MM.1S (cell line): ENCODE results near the gene PPP1R9A.

Source experiments
- DNase-seq: peaks from one replicate; pipeline ENCODE4 v3.0.0-alpha.2; 2015
- H2AFZ ChIP-seq: fragments of 300-600 bp; sonication (generic); 2 replicates; pipeline ENCODE4 v1.6.0; 2016; ENCODE audit warnings: antibody characterized with exemption, low read length
- H3F3A ChIP-seq: fragments of 300-600 bp; sonication (generic); 2 replicates; pipeline ENCODE4 v1.6.1; 2016; ENCODE audit warnings: mild to moderate bottlenecking, antibody characterized with exemption, low read length, moderate library complexity, mixed read lengths; ENCODE audit not compliant: insufficient read depth
- H3K27ac ChIP-seq: fragments of 300-600 bp; sonication (generic); 2 replicates; pipeline ENCODE4 v1.5.1; 2016; ENCODE audit warnings: mild to moderate bottlenecking, low read length
- H3K27me3 ChIP-seq: fragments of 300-600 bp; sonication (generic); replicated peaks from 2 replicates; pipeline ENCODE4 v1.6.0; 2016; ENCODE audit warnings: low read length; ENCODE audit not compliant: insufficient read depth
- H3K36me3 ChIP-seq: fragments of 300-600 bp; sonication (generic); replicated peaks from 2 replicates; pipeline ENCODE4 v1.6.1; 2016; ENCODE audit warnings: mild to moderate bottlenecking, low read length, mixed read lengths; ENCODE audit not compliant: insufficient read depth
- H3K4me1 ChIP-seq: fragments of 300-600 bp; sonication (generic); 2 replicates; pipeline ENCODE4 v1.6.1; 2016; ENCODE audit warnings: low read length, mixed read lengths
- H3K4me2 ChIP-seq: fragments of 300-600 bp; sonication (generic); 2 replicates; pipeline ENCODE4 v1.6.0; 2016; ENCODE audit warnings: low read depth, low read length
- H3K4me3 ChIP-seq: fragments of 300-600 bp; sonication (generic); 2 replicates; pipeline ENCODE4 v1.5.1; 2016; ENCODE audit warnings: low read length, mixed read lengths
- H3K79me2 ChIP-seq: fragments of 300-600 bp; sonication (generic); 2 replicates; pipeline ENCODE4 v1.6.1; 2016; ENCODE audit warnings: mixed run types, low read length, mixed read lengths
- H3K9ac ChIP-seq: fragments of 300-600 bp; sonication (generic); 2 replicates; pipeline ENCODE4 v1.6.1; 2016; ENCODE audit warnings: low read length, mixed read lengths
- H3K9me2 ChIP-seq: fragments of 300-600 bp; sonication (generic); replicated peaks from 2 replicates; pipeline ENCODE4 v1.6.1; 2016; ENCODE audit warnings: mild to moderate bottlenecking, low read length, mixed read lengths; ENCODE audit not compliant: insufficient read depth
- H3K9me3 ChIP-seq: fragments of 300-600 bp; sonication (generic); replicated peaks from 2 replicates; pipeline ENCODE4 v1.6.1; 2016; ENCODE audit warnings: mild to moderate bottlenecking, low read length, mixed read lengths; ENCODE audit not compliant: insufficient read depth
- H4K20me1 ChIP-seq: fragments of 300-600 bp; sonication (generic); 2 replicates; pipeline ENCODE4 v1.6.1; 2016; ENCODE audit warnings: mild to moderate bottlenecking, low read length, moderate library complexity, mixed read lengths; ENCODE audit not compliant: insufficient read depth
- CTCF ChIP-seq: fragments of 300-600 bp; sonication (generic); IDR thresholded peaks from 2 replicates; pipeline ENCODE4 v1.5.1; 2016; ENCODE audit warnings: antibody characterized with exemption, low read length, mixed read lengths
- EZH2 ChIP-seq: fragments of 300-600 bp; sonication (generic); optimal IDR thresholded peaks from 2 replicates; pipeline ENCODE3; 2017; ENCODE audit warnings: low read depth, mild to moderate bottlenecking, antibody characterized with exemption, low read length, mixed read lengths
- EZH2phosphoT487 ChIP-seq: fragments of 300-600 bp; sonication (generic); IDR thresholded peaks from 2 replicates; pipeline ENCODE4 v1.6.1; 2018; ENCODE audit warnings: antibody characterized with exemption, low read length

PPP1R9A gene

GRCh38 chr7:94907811-94908322, 473 bp downstream of the PPP1R9A start:
- Histone ChIP-seq H3K9me3 (no peaks in the 10 kb centered on the region), H3K27me3 (no peaks in the 10 kb centered on the region), H3F3A (no peaks in the 10 kb centered on the region), H3K9me2 (no peaks in the 10 kb centered on the region), H3K4me1 (no peaks in the 10 kb centered on the region), H4K20me1 (no peaks in the 10 kb centered on the region), H3K9ac (peak overlapping the region; percentile 47; the same call in 1 of the 2 replicates), H3K27ac (no peak overlapping the region), H3K79me2 (no peaks in the 10 kb centered on the region), H2AFZ (peak overlapping the region; percentile 92), H3K36me3 (no peaks in the 10 kb centered on the region), H3K4me3 (peak overlapping the region; percentile 61), H3K4me2 (peak overlapping the region; percentile 81; the same call in 1 of the 2 replicates)
- DNase-seq, result peak; percentile 29
- no peak for TF ChIP-seq EZH2phosphoT487
- no peak for TF ChIP-seq CTCF
- no peak for TF ChIP-seq EZH2

- no peak for DNase-seq
- Histone ChIP-seq H2AFZ (peak overlapping the region; percentile 92), H3K4me1 (no peaks in the 10 kb centered on the region), H3K36me3 (no peaks in the 10 kb centered on the region), H3K27me3 (no peaks in the 10 kb centered on the region), H3K79me2 (no peaks in the 10 kb centered on the region), H3K9me3 (no peaks in the 10 kb centered on the region), H3F3A (no peaks in the 10 kb centered on the region), H3K27ac (no peak overlapping the region), H4K20me1 (no peaks in the 10 kb centered on the region), H3K9me2 (no peaks in the 10 kb centered on the region), H3K9ac (peak overlapping the region; percentile 47; the same call in 1 of the 2 replicates), H3K4me3 (peak overlapping the region; percentile 61), H3K4me2 (peak overlapping the region; percentile 81; the same call in 1 of the 2 replicates)
- TF ChIP-seq EZH2, result no peak
- TF ChIP-seq EZH2phosphoT487, result no peak
- no peak for TF ChIP-seq CTCF
These were observed 1.2 kb downstream of the PPP1R9A start for GRCh38 chr7:94908323-94909178.

GRCh38 chr7:94909179-94909466, 1.7 kb downstream of the PPP1R9A start:
- H3K4me3 ChIP-seq, result no peak overlapping the region

More at GRCh38 chr7:94909179-94909466, 1.7 kb downstream of the PPP1R9A start:
- peak overlapping the region; percentile 81; the same call in 1 of the 2 replicates for H3K4me2 ChIP-seq
- no peaks in the 10 kb centered on the region for H3F3A ChIP-seq
- no peak overlapping the region for H3K9ac ChIP-seq
- no peaks in the 10 kb centered on the region for H3K27me3 ChIP-seq
- no peak overlapping the region for H3K27ac ChIP-seq
- no peaks in the 10 kb centered on the region for H4K20me1 ChIP-seq
- no peak for TF ChIP-seq EZH2
- TF ChIP-seq CTCF, result no peak
- TF ChIP-seq EZH2phosphoT487, result no peak
- no peaks in the 10 kb centered on the region for H3K9me2 ChIP-seq
- no peak for DNase-seq
- H3K36me3 ChIP-seq, result no peaks in the 10 kb centered on the region
- H3K4me1 ChIP-seq, result no peaks in the 10 kb centered on the region
- H2AFZ ChIP-seq, result no peak overlapping the region
- H3K9me3 ChIP-seq, result no peaks in the 10 kb centered on the region
- H3K79me2 ChIP-seq, result no peaks in the 10 kb centered on the region
